Gastroesophageal sphincter (tissue), 3 donors: ENCODE results near the gene NPIPB8.
"Not testable (repeated sequence)": the region's sequence is repeated elsewhere in the genome, so short reads cannot be mapped to it uniquely, and the experiment has no call there.

Experiments used
- EP300 ChIP-seq: sonication (generic); formaldehyde crosslinking; IDR thresholded peaks from one replicate; pipeline ENCODE4 v1.6.1; 2017; ENCODE audit warnings: antibody characterized with exemption, mild to moderate bottlenecking
- POLR2A ChIP-seq, 2 donors: fragments of 450-650 bp; IDR thresholded peaks; one replicate each; pipeline ENCODE4 v1.6.1; 2017; ENCODE audit warnings: antibody characterized with exemption in 2 of 2, mild to moderate bottlenecking in 2 of 2, moderate library complexity in 1 of 2
- POLR2AphosphoS5 ChIP-seq: sonication (generic); formaldehyde crosslinking; IDR thresholded peaks from one replicate; pipeline ENCODE4 v1.6.1; 2017; ENCODE audit warnings: antibody characterized with exemption
- TF ChIP-seq, protein P1 (sequence below), 4 experiments: fragments of 200-600 bp in 2 of 4; fragments of 450-650 bp in 2 of 4; sonication (generic) in 1 of 4; IDR thresholded peaks; one replicate each; pipeline ENCODE4 v1.5.1; 2017 to 2019; ENCODE audit warnings: antibody characterized with exemption in 4 of 4, mild to moderate bottlenecking in 2 of 4, moderate library complexity in 2 of 4

GRCh38 chr16:28616224-28616577 lies 21.7 kb upstream of the NPIPB8 start:
- not testable (repeated sequence) for TF ChIP-seq EP300; POLR2A (IDR thresholded peaks at IDR 0.05); POLR2AphosphoS5
- TF ChIP-seq, protein P1, sequence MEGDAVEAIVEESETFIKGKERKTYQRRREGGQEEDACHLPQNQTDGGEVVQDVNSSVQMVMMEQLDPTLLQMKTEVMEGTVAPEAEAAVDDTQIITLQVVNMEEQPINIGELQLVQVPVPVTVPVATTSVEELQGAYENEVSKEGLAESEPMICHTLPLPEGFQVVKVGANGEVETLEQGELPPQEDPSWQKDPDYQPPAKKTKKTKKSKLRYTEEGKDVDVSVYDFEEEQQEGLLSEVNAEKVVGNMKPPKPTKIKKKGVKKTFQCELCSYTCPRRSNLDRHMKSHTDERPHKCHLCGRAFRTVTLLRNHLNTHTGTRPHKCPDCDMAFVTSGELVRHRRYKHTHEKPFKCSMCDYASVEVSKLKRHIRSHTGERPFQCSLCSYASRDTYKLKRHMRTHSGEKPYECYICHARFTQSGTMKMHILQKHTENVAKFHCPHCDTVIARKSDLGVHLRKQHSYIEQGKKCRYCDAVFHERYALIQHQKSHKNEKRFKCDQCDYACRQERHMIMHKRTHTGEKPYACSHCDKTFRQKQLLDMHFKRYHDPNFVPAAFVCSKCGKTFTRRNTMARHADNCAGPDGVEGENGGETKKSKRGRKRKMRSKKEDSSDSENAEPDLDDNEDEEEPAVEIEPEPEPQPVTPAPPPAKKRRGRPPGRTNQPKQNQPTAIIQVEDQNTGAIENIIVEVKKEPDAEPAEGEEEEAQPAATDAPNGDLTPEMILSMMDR (IDR thresholded peaks at IDR 0.05): not testable (repeated sequence)
